ENCODE results near the gene HSF2. TPM values are rescaled to one million over a fixed set of nuclear protein-coding genes. Genes with fewer than 3 reads are reported as not detected.

HSF2 gene
- total and polyA plus RNA-seq, 2 donors from 2014 or later = 7.8 to 9.5 TPM

DNA sequence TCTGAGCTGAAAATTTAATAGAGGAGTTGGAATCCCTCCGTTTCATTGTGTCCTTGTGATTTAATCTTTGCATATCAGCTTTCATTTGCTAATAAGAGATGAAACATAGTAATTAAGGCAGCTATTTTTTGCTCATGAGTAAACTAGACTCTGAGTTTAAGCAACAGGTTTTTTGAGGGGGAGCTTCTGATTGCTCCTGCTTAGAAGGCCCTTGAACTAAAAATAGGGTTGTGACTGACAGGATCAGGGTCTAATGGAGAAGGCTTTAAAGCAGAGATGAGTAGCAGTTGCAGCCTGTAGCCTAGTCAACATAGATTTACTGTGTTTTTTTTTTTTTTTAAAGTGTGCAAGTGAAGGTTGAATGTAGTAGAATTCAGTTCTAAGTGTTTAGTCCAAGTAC lies 17.4 kb downstream of the HSF2 start:
- Histone ChIP-seq H3K27ac (ENCODE audit: low read depth in 2 of 2, low read length in 2 of 2) (no peak overlapping the region), H3K9ac (ENCODE audit: low read length in 3 of 3) (no peak overlapping the region), H3K27me3 (ENCODE audit: control insufficient read depth, insufficient read depth, low read length) (no peaks in the 10 kb centered on the region), H3K9me3 (ENCODE audit: control insufficient read depth in 2 of 3, insufficient read depth in 1 of 3, low read length in 3 of 3) (no peaks in the 10 kb centered on the region), H3K4me3 (ENCODE audit: low read length in 3 of 3) (no peak overlapping the region), H3K36me3 (ENCODE audit: control insufficient read depth in 2 of 3, insufficient read depth in 3 of 3, low read length in 3 of 3) (peaks cover 0 to 6% (median 5%) of the 10 kb centered on the region in 3 donors), H3K4me1 (ENCODE audit: control insufficient read depth in 2 of 3, insufficient read depth in 2 of 3, low read depth in 1 of 3, low read length in 3 of 3) (no peaks in the 10 kb centered on the region)
- peak in 1 of 5 donors; percentile 9 for DNase-seq
- no peak for FAIRE-seq
- intact Hi-C loops (cut with DNase I) = no loop called here
- TF ChIP-seq, protein P1, sequence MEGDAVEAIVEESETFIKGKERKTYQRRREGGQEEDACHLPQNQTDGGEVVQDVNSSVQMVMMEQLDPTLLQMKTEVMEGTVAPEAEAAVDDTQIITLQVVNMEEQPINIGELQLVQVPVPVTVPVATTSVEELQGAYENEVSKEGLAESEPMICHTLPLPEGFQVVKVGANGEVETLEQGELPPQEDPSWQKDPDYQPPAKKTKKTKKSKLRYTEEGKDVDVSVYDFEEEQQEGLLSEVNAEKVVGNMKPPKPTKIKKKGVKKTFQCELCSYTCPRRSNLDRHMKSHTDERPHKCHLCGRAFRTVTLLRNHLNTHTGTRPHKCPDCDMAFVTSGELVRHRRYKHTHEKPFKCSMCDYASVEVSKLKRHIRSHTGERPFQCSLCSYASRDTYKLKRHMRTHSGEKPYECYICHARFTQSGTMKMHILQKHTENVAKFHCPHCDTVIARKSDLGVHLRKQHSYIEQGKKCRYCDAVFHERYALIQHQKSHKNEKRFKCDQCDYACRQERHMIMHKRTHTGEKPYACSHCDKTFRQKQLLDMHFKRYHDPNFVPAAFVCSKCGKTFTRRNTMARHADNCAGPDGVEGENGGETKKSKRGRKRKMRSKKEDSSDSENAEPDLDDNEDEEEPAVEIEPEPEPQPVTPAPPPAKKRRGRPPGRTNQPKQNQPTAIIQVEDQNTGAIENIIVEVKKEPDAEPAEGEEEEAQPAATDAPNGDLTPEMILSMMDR (IDR thresholded peaks at IDR 0.05; ENCODE audit: borderline replicate concordance, extremely low read depth, insufficient read depth) = no peak

GRCh38 chr6:122422003-122422402 lies 22.6 kb downstream of the HSF2 start:
- no peak overlapping the region for H3K9ac ChIP-seq (ENCODE audit: low read length in 3 of 3)
- DNase-seq (no peak), FAIRE-seq (no peak)
- intact Hi-C loops (cut with DNase I) = no loop called here
- H3K4me3 ChIP-seq (ENCODE audit: low read length in 3 of 3) = no peak overlapping the region
- no peak overlapping the region for H3K27ac ChIP-seq (ENCODE audit: low read depth in 2 of 2, low read length in 2 of 2)
- TF ChIP-seq, protein P1 (IDR thresholded peaks at IDR 0.05; ENCODE audit: borderline replicate concordance, extremely low read depth, insufficient read depth) = no peak
- H3K9me3 ChIP-seq (ENCODE audit: control insufficient read depth in 2 of 3, insufficient read depth in 1 of 3, low read length in 3 of 3) = no peaks in the 10 kb centered on the region
- H3K4me1 ChIP-seq (ENCODE audit: control insufficient read depth in 2 of 3, insufficient read depth in 2 of 3, low read depth in 1 of 3, low read length in 3 of 3) = no peaks in the 10 kb centered on the region
- H3K27me3 ChIP-seq (ENCODE audit: control insufficient read depth, insufficient read depth, low read length) = no peaks in the 10 kb centered on the region
- peaks cover 0 to 10% (median 5%) of the 10 kb centered on the region in 3 donors for H3K36me3 ChIP-seq (ENCODE audit: control insufficient read depth in 2 of 3, insufficient read depth in 3 of 3, low read length in 3 of 3)

- no peaks in the 10 kb centered on the region for H3K27me3 ChIP-seq (ENCODE audit: control insufficient read depth, insufficient read depth, low read length)
- FAIRE-seq = peak; percentile 19
- TF ChIP-seq, protein P1 (IDR thresholded peaks at IDR 0.05; ENCODE audit: borderline replicate concordance, extremely low read depth, insufficient read depth) = no peak
Measured at GRCh38 chr6:122422614-122423267, 23.3 kb downstream of the HSF2 start.

More at GRCh38 chr6:122422614-122423267, 23.3 kb downstream of the HSF2 start:
- no peak for DNase-seq
- intact Hi-C loops (cut with DNase I) = no loop called here
- H3K9ac ChIP-seq (ENCODE audit: low read length in 3 of 3) = no peak overlapping the region
- no peaks in the 10 kb centered on the region for H3K9me3 ChIP-seq (ENCODE audit: control insufficient read depth in 2 of 3, insufficient read depth in 1 of 3, low read length in 3 of 3)
- H3K36me3 ChIP-seq (ENCODE audit: control insufficient read depth in 2 of 3, insufficient read depth in 3 of 3, low read length in 3 of 3) = peaks cover 0 to 10% (median 5%) of the 10 kb centered on the region in 3 donors
- no peaks in the 10 kb centered on the region for H3K4me1 ChIP-seq (ENCODE audit: control insufficient read depth in 2 of 3, insufficient read depth in 2 of 3, low read depth in 1 of 3, low read length in 3 of 3)
- H3K27ac ChIP-seq (ENCODE audit: low read depth in 2 of 2, low read length in 2 of 2) = no peak overlapping the region
- no peak overlapping the region for H3K4me3 ChIP-seq (ENCODE audit: low read length in 3 of 3)

Data from kidney (tissue), 14 donors.